ENCODE data around the gene AP3S2. TPM values are rescaled to one million over a fixed set of nuclear protein-coding genes. Genes with fewer than 3 reads are reported as not detected.

AP3S2 gene
- total RNA-seq, 1 donor from 2014 or later, result 16.0 TPM

DNA sequence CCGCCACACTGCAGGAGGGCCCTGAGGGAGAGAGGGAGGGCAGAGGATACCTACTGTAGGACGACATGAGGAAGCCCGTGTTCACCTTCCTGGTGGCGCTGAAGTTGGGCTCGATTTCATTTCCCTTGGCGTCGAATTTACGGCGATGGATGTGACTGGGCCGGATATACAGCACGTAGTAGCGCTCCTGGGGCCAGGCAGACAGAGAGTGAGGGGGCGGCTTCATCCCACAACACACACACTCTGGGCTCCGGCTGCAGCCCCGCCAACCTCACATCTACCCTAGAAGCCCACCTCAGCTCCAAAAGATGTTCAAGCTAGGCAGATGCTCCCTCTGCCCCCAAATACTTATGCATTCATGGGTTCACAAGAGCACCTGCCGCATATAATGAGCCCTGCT is 14.4 kb upstream of the AP3S2 start:
- Histone ChIP-seq H3K27me3 (no peaks in the 10 kb centered on the region), H3K9me3 (no peaks in the 10 kb centered on the region), H3K36me3 (peaks cover 8 to 50% of the 10 kb centered on the region in 2 donors), H3K4me3 (no peak overlapping the region), H3K27ac (no peak overlapping the region), H3K4me1 (peaks cover 0 to 9% of the 10 kb centered on the region in 2 donors)
- intact Hi-C loops (cut with DNase I), result no loop called here
- no peak for DNase-seq (ENCODE audit: low spot score in 2 of 2)
- TF ChIP-seq, protein P1, sequence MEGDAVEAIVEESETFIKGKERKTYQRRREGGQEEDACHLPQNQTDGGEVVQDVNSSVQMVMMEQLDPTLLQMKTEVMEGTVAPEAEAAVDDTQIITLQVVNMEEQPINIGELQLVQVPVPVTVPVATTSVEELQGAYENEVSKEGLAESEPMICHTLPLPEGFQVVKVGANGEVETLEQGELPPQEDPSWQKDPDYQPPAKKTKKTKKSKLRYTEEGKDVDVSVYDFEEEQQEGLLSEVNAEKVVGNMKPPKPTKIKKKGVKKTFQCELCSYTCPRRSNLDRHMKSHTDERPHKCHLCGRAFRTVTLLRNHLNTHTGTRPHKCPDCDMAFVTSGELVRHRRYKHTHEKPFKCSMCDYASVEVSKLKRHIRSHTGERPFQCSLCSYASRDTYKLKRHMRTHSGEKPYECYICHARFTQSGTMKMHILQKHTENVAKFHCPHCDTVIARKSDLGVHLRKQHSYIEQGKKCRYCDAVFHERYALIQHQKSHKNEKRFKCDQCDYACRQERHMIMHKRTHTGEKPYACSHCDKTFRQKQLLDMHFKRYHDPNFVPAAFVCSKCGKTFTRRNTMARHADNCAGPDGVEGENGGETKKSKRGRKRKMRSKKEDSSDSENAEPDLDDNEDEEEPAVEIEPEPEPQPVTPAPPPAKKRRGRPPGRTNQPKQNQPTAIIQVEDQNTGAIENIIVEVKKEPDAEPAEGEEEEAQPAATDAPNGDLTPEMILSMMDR (IDR thresholded peaks at IDR 0.05), result no peak

GRCh38 chr15:89907289-89907688 is 13.5 kb upstream of the AP3S2 start:
- intact Hi-C loops (cut with DNase I), result no loop called here
- H3K36me3 ChIP-seq, result peaks cover 17 to 59% of the 10 kb centered on the region in 2 donors
- no peaks in the 10 kb centered on the region for H3K9me3 ChIP-seq

DNA sequence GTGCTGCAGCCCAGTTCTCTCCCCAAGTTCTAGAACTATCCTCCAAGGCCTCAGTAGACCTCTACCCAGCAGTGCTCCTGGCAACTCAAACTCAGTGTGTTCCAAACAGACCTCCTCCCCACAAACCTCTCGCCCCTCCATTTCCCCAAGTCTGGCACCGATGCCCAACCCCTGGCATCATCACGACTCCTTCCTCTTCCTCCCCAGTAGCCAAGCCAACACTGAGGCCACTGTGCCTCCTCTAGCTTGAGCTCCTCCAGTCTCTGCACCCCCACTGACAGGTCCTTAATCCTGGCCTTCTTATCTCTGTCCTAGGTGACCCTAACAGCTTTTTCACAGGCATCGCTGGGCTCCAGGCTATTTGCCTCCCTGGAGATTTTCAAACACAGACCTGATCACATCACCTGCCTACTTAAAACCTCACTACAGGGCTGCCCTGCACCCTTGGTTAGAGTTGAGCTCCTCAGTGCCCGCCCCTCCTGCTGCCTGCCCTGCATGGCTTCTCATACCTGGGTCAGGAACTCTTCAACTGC is 12.1 kb upstream of the AP3S2 start:
- H3K4me1 ChIP-seq, result no peaks in the 10 kb centered on the region
- peaks cover 20 to 71% of the 10 kb centered on the region in 2 donors for H3K36me3 ChIP-seq
- H3K9me3 ChIP-seq, result no peaks in the 10 kb centered on the region
- no peak for DNase-seq (ENCODE audit: low spot score in 2 of 2)
- TF ChIP-seq, protein P1 (IDR thresholded peaks at IDR 0.05), result no peak
- H3K27ac ChIP-seq, result no peak overlapping the region
- no peaks in the 10 kb centered on the region for H3K27me3 ChIP-seq
- intact Hi-C loops (cut with DNase I), result no loop called here
- no peak overlapping the region for H3K4me3 ChIP-seq

More at GRCh38 chr15:89907289-89907688, 13.5 kb upstream of the AP3S2 start:
- no peak for DNase-seq (ENCODE audit: low spot score in 2 of 2)
- no peak overlapping the region for H3K27ac ChIP-seq
- peaks cover 0 to 5% of the 10 kb centered on the region in 2 donors for H3K4me1 ChIP-seq
- no peak overlapping the region for H3K4me3 ChIP-seq
- H3K27me3 ChIP-seq, result no peaks in the 10 kb centered on the region
- TF ChIP-seq, protein P1 (IDR thresholded peaks at IDR 0.05), result no peak

DNA sequence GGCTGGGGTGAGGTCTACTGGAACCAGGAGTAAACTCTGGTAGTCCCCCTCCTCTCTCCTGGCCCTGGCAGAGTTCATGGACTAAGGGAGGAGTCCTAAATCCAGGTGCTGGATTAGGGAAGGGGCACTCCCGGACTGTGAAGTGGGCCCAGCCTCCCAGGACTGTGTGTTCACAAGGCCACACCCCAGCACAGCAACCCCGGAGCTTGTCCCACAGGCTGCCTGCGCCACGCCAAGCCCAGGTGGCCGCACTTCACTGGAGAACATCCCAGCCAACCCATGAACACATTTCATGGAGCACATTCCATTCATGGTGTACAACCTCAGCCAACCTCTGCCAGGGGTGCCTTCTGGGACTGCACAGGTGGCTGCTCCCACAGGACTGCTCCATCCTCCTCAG is 10.7 kb upstream of the AP3S2 start:
- TF ChIP-seq, protein P1 (IDR thresholded peaks at IDR 0.05), result no peak
- Histone ChIP-seq H3K4me1 (no peaks in the 10 kb centered on the region), H3K27me3 (no peaks in the 10 kb centered on the region), H3K4me3 (no peak overlapping the region), H3K36me3 (peaks cover 20 to 66% of the 10 kb centered on the region in 2 donors), H3K27ac (no peak overlapping the region), H3K9me3 (no peaks in the 10 kb centered on the region)
- intact Hi-C loops (cut with DNase I), result no loop called here
- DNase-seq (ENCODE audit: low spot score in 2 of 2), result no peak

DNA sequence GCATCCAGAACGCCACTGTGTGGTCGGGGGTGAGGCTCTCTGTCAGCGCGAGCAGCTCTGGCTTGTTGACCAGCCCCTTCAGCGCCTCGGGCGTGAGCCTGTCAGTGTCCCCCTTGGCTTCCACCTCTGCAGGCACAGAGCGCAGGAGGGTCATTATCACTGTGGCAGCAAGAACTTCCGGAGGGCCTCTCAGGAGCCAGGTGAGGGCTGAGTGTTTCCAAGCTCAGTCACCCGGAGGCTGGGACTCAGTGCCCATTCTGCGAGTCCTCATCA is 10.0 kb upstream of the AP3S2 start:
- H3K27ac ChIP-seq, result no peak overlapping the region
- no peak overlapping the region for H3K4me3 ChIP-seq
- no peak for DNase-seq (ENCODE audit: low spot score in 2 of 2)
- peaks cover 20 to 64% of the 10 kb centered on the region in 2 donors for H3K36me3 ChIP-seq
- H3K27me3 ChIP-seq, result no peaks in the 10 kb centered on the region
- no peaks in the 10 kb centered on the region for H3K9me3 ChIP-seq
- TF ChIP-seq, protein P1 (IDR thresholded peaks at IDR 0.05), result no peak
- intact Hi-C loops (cut with DNase I), result no loop called here
- H3K4me1 ChIP-seq, result no peaks in the 10 kb centered on the region
